GM18526 (cell line): Measurements from ENCODE around the gene DUS2.

ENCODE experiments used
- POLR2A ChIP-seq: IDR thresholded peaks from 3 replicates; pipeline ENCODE4 v1.6.1; 2011; ENCODE audit not compliant: insufficient read length; ENCODE audit errors: extremely low read depth

The DUS2 gene

DNA sequence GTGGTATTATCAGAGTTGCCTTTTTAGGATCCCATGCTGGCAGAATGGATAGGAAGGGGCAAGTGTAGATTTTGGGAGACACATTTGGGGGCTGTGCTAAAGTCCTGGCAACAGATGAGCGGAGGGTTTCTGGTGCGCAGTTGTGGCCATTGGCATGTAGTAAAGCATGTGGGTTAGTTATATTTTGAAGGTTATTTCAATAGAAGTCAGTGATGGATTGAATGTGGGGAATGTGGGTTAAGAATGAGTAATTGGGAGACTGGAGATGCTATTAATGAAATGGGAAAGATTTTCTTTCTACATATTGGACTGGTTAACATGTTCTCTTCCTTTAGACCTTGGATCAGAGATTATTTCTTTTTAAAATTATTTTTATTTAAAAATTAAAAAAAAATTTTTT, 10.0 kb downstream of the DUS2 start:
- TF ChIP-seq POLR2A = no peak

DNA sequence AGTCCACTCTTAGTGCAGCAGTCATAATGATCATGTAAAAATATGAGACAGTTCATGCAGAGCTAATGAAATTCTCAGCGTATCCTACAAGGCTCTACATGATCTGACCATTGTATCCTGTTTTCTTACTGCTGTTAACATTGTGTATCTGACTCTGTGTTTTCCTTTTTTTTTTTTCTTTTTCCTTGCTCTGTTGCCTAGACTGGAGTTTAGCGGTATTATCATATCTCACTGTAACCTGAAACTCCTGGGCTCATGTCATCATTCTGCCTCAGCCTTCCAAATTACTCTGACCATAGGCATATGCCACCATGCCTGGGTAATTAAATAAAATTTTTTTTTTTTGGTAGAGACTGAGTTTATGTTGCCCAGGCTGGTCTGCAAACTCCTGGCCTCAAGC, 12.1 kb downstream of the DUS2 start:
- TF ChIP-seq POLR2A = no peak

DNA sequence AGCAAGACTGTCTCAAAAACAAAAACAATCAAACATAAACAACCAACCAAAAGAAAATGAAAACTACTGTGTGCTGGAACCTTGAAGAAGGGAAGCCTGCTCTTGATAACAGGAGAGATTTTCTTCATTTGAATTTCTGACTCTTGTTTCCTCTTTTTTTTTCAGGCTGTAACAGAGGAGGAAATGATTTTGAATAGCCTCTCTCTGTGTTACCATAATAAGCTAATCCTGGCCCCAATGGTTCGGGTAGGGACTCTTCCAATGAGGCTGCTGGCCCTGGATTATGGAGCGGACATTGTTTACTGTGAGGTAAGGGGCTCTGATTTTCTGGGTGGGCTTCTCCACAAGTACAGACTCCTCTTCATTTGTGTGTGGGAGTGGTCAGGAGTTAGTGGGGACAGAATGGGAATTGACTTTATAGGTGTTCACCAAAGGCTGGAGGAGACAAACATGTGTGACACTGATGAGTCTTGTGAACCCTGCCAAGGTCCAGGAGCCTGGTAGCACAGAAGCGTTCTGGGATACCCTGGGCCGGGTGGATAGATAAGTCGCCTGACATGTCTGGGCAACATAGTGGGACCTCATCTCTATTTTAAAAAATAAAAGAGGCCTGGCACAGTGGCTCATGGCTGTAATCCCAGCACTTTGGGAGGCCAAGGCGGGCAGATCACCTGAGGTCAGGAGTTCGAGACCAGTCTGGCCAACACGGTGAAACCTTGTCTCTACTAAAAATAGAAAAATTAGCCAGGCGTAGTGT, 14.9 kb downstream of the DUS2 start:
- TF ChIP-seq POLR2A = no peak

GRCh38 chr16:68040506-68041288, 17.6 kb downstream of the DUS2 start:
- TF ChIP-seq POLR2A = no peak

- TF ChIP-seq POLR2A = no peak
These were observed 18.7 kb downstream of the DUS2 start for GRCh38 chr16:68041783-68042182.

DNA sequence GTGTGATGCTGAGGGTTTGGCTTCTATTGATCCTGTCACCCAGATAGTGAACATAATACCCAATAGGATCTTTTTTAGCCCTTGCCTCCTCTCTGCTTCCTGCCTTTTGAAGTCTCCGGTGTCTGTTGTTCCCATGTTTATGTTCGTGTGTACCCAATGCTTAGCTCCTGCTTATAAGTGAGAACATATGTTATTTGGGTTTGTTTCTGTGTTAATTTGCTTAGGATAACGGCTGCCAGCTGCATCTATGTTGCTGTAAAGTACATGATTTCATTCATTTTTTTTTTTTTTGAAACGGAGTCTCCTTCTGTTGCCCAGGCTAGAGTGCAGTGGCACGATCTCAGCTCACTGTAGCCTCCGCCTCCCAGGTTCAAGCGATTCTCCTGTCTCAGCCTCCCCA, 23.0 kb downstream of the DUS2 start:
- TF ChIP-seq POLR2A = no peak

GRCh38 chr16:68047987-68048386, 24.9 kb downstream of the DUS2 start:
- no peak for TF ChIP-seq POLR2A

GRCh38 chr16:68049449-68049848, 26.4 kb downstream of the DUS2 start:
- TF ChIP-seq POLR2A = no peak

GRCh38 chr16:68055395-68055794, 32.3 kb downstream of the DUS2 start:
- no peak for TF ChIP-seq POLR2A

DNA sequence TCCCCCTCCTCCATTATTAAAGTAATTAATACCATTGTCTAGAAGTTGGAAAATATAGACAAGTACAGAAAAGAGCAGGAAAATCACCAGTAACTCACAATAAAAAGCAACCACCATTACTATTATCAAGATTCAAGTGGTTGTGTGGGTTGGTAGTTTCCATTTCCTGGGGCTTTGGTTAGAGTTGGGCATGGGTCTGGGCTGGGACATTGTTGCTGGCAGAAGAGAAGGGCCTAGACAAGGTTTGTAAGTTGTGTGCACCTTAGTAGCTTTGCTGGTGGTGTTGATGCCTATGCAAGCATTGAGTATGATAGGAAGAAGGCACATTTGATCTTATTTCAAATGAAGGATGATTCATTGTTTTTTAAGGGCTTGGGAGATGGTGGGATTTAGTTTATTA, 36.7 kb downstream of the DUS2 start:
- no peak for TF ChIP-seq POLR2A

GRCh38 chr16:68061396-68061795, 38.3 kb downstream of the DUS2 start:
- no peak for TF ChIP-seq POLR2A

GRCh38 chr16:68062910-68063393, 39.9 kb downstream of the DUS2 start:
- TF ChIP-seq POLR2A = no peak

GRCh38 chr16:68064791-68065365, 41.8 kb downstream of the DUS2 start:
- no peak for TF ChIP-seq POLR2A

DNA sequence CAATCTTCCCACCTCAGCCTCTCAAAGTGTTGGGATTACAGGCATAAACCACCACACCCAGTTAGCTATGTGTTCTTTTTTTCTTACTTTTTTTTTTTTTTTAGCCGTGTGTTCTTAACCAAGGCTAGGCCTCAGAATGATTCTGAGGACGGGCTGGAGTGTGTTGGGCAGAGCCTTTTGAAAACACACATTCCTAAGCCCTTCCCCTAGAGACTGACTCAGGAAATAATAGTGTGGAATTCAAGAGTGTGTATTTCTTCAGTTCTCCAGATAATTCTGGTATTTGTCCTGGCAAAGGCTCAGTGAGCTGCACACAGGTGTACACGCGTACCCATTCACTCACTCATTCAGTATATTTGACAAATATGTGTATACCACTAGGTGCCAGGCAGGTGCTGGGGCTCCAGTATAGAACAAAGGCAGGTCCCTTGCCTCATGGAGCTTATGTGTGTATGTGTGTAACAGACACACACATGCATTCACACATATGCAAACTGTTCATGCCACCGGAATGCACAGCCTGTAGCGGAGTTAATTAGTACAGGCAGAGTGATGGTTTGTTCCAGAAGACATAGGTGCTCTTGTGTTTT, 42.7 kb downstream of the DUS2 start:
- no peak for TF ChIP-seq POLR2A

DNA sequence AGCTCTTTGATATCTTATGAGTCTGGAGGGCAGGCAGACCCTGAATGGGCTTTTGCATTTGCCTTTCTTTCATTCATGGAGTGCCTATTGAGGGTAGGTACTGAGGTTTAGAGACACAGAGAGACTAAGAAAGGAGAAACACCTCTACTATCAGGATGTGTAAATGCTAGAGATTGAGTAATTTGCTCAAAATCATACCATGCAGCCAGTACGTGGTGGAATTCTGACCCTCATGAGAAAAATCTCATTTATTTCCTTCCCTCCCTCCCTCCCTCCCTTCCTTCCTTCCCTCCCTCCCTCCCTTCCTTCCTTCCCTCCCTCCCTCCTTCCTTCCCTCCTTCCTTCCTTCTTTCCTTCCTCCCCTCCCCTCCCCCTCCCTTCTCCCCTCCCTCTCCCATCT, 43.7 kb downstream of the DUS2 start:
- TF ChIP-seq POLR2A = no peak

DNA sequence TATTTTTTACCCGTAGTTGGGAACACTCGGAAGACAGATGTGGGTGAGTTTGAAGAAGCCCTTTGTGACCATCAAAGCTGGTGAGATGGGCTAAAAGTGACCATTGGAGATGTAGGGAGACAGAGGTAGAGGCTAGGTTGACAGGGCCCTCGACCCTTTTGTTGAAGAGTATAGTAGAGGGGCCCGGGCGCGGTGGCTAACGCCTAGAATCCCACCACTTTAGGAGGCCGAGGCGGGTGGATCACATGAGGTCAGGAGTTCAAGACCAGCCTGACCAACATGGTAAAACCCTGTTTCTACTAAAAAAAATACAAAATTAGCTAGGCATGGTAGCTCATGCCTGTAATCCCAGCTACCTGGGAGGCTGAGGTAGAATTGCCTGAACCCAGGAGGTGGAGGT, 45.8 kb downstream of the DUS2 start:
- TF ChIP-seq POLR2A = no peak
